ENCODE results near the gene KCNQ1.

GRCh38 chr11:2447253-2447950, 2.6 kb downstream of the KCNQ1 start:
- TF ChIP-seq CTCF (IDR thresholded peaks at IDR 0.05) (no peak), EP300 (IDR thresholded peaks at IDR 0.05) (no peak)

Data from gastroesophageal sphincter (tissue), 3 donors.